K562 (cell line): ENCODE data around the gene IRAK4. TPM values are rescaled to one million over a fixed set of nuclear protein-coding genes. Genes with fewer than 3 reads are reported as not detected.

ENCODE experiments used
- DACH1 ChIP-seq: fragments of 450-650 bp; IDR thresholded peaks from 2 replicates; pipeline ENCODE4 v1.6.1; 2018; ENCODE audit not compliant: partially characterized antibody
- ETS1 ChIP-seq: conservative IDR thresholded peaks from 2 replicates; pipeline ENCODE4 v1.6.1; 2011; ENCODE audit warnings: low read depth, mild to moderate bottlenecking, low read length; ENCODE audit not compliant: control insufficient read depth
- KAT8 ChIP-seq: fragments of 450-650 bp; IDR thresholded peaks from 2 replicates; pipeline ENCODE4 v1.6.1; 2016; ENCODE audit warnings: low read depth, mild to moderate bottlenecking
- L3MBTL2 ChIP-seq: fragments of 450-650 bp; IDR thresholded peaks from 2 replicates; pipeline ENCODE4 v1.6.1; 2016; ENCODE audit warnings: mild to moderate bottlenecking, moderate library complexity
- NFRKB ChIP-seq: fragments of 450-650 bp; IDR thresholded peaks from 2 replicates; pipeline ENCODE4 v1.6.1; 2016; ENCODE audit warnings: low read depth
- PRPF4 ChIP-seq: fragments of 200-400 bp; formaldehyde crosslinking; IDR thresholded peaks from one replicate; pipeline ENCODE4 v1.6.1; 2017; ENCODE audit warnings: low read length, low read depth, mild to moderate bottlenecking; ENCODE audit not compliant: insufficient read depth, poor library complexity, severe bottlenecking
- SAP30 ChIP-seq: fragments of 200-600 bp; sonication (generic); IDR thresholded peaks from 2 replicates; pipeline ENCODE4 v1.6.1; 2012; ENCODE audit warnings: borderline replicate concordance, low read depth, mild to moderate bottlenecking, moderate library complexity, low read length, control low read depth, inconsistent platforms; ENCODE audit not compliant: insufficient read depth, poor library complexity, severe bottlenecking
- TOE1 ChIP-seq, 2 experiments: fragments of 450-650 bp in 1 of 2; sonication (generic) in 1 of 2; formaldehyde crosslinking in 1 of 2; IDR thresholded peaks; 2 replicates each; pipeline versions ENCODE4 v1.7.1 to v1.8.0; 2016 to 2022; ENCODE audit warnings: borderline replicate concordance in 2 of 2, mild to moderate bottlenecking in 2 of 2, antibody characterized with exemption in 1 of 2, inconsistent platforms in 1 of 2, low read depth in 1 of 2, missing genetic modification reagents in 1 of 2, moderate library complexity in 1 of 2
- WHSC1 ChIP-seq: IDR thresholded peaks from one replicate; pipeline ENCODE4 v1.6.1; 2012; ENCODE audit warnings: low read length, control low read depth, inconsistent platforms
- ZBED1 ChIP-seq: IDR thresholded peaks from 2 replicates; pipeline ENCODE4 v1.6.1; 2014
- ZC3H11A ChIP-seq: IDR thresholded peaks from 2 replicates; pipeline ENCODE4 v1.6.1; 2012; ENCODE audit warnings: low read depth, low read length, improper control_type of control experiment
- ZNF133 ChIP-seq: fragments of 250-450 bp; sonication (Bioruptor Pico); IDR thresholded peaks from 2 replicates; pipeline ENCODE4 v1.4.0; 2020; ENCODE audit warnings: mild to moderate bottlenecking
- ZNF232 ChIP-seq: sonication (generic); formaldehyde crosslinking; IDR thresholded peaks from 2 replicates; pipeline ENCODE4 v1.8.0; 2022; ENCODE audit warnings: mild to moderate bottlenecking, missing genetic modification reagents
- ZNF592 ChIP-seq: fragments of 450-650 bp; IDR thresholded peaks from 2 replicates; pipeline ENCODE4 v1.6.1; 2017; ENCODE audit warnings: antibody characterized with exemption, mild to moderate bottlenecking
- ZNF766 ChIP-seq: fragments of 200-800 bp; sonication (Bioruptor generic); conservative IDR thresholded peaks from 2 replicates; pipeline ENCODE4 v1.6.1; 2016; ENCODE audit warnings: missing genetic modification characterization, missing compliant biosample characterization
- ZNF785 ChIP-seq: fragments of 250-450 bp; sonication (Bioruptor Pico); IDR thresholded peaks from 2 replicates; pipeline ENCODE4 v1.4.0; 2020; ENCODE audit warnings: mild to moderate bottlenecking
- polyA plus RNA-seq, 8 experiments: library from polyadenylated mRNA; depleted of rRNA in 4 of 8; stranded (reverse) in 5 of 8; unstranded in 3 of 8; fragments of >200 nt; fragmentation: Nextera tagmentation in 2 of 8; fragmentation: Illumina TruSeq in 1 of 8; extraction: Ambion mirVana in 2 of 8; extraction: Trizol in 1 of 8; gene quantifications; 2 replicates each; pipeline versions ENCODE4 v1.2.1 to v1.2.3, GENCODE V29; 2011 to 2014; ENCODE audit warnings: inconsistent platforms in 1 of 8, missing spikeins in 1 of 8
- total RNA-seq, 7 experiments: library from RNA; depleted of rRNA in 6 of 7; stranded (reverse); fragments of >200 nt in 6 of 7; fragmentation: Illumina TruSeq in 2 of 7; extraction: Trizol in 2 of 7; gene quantifications; 2 replicates each; pipeline versions ENCODE4 v1.2.1 to v1.2.3, GENCODE V29; 2011 to 2021; ENCODE audit warnings: low replicate concordance in 1 of 7
- TF ChIP-seq, protein P1 (sequence below): fragments of 450-650 bp; formaldehyde crosslinking; IDR thresholded peaks from 2 replicates; pipeline ENCODE4 v1.4.0; 2020; ENCODE audit warnings: mild to moderate bottlenecking, moderate library complexity
- TF ChIP-seq, protein P2 (sequence below): fragments of 450-650 bp; IDR thresholded peaks from 2 replicates; pipeline ENCODE4 v1.6.1; 2016; ENCODE audit warnings: antibody characterized with exemption

The IRAK4 gene
- total and polyA plus RNA-seq, 9 of the 15 experiments (the other 6 are each of a cell fraction or from before 2014, with no cell fraction given) = 10.8 to 34.5 (median 16.0) TPM

GRCh38 chr12:43758247-43758727 is 464 bp upstream of the IRAK4 start (continued):
- TF ChIP-seq ZNF766 (CRISPR knock-in tag) (no peak), ZNF592 (0 out of 2 replicates have a peak, but pooled peaks have one; percentile 30), KAT8 (no peak), DACH1 (no peak), ZNF232 (CRISPR knock-in tag) (no peak), ZNF133 (CRISPR knock-in tag) (no peak), L3MBTL2 (peak; percentile 53), TOE1 (IDR thresholded peaks at IDR 0.05; ENCODE audit: borderline replicate concordance) (peak; percentile 50; the same call in 1 of the 2 replicates), TOE1 (CRISPR knock-in tag; IDR thresholded peaks at IDR 0.05; ENCODE audit: borderline replicate concordance, low read depth) (no peak), ZNF785 (CRISPR knock-in tag) (no peak), ZC3H11A (no peak), ZBED1 (no peak), WHSC1 (no peak), PRPF4 (no peak), SAP30 (peak; percentile 46), ETS1 (peak; percentile 63; the same call in 1 of the 2 replicates), NFRKB (0 out of 2 replicates have a peak, but pooled peaks have one; percentile 38)
- TF ChIP-seq, protein P1, sequence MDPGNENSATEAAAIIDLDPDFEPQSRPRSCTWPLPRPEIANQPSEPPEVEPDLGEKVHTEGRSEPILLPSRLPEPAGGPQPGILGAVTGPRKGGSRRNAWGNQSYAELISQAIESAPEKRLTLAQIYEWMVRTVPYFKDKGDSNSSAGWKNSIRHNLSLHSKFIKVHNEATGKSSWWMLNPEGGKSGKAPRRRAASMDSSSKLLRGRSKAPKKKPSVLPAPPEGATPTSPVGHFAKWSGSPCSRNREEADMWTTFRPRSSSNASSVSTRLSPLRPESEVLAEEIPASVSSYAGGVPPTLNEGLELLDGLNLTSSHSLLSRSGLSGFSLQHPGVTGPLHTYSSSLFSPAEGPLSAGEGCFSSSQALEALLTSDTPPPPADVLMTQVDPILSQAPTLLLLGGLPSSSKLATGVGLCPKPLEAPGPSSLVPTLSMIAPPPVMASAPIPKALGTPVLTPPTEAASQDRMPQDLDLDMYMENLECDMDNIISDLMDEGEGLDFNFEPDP (CRISPR knock-in tag) = no peak
- TF ChIP-seq, protein P2, sequence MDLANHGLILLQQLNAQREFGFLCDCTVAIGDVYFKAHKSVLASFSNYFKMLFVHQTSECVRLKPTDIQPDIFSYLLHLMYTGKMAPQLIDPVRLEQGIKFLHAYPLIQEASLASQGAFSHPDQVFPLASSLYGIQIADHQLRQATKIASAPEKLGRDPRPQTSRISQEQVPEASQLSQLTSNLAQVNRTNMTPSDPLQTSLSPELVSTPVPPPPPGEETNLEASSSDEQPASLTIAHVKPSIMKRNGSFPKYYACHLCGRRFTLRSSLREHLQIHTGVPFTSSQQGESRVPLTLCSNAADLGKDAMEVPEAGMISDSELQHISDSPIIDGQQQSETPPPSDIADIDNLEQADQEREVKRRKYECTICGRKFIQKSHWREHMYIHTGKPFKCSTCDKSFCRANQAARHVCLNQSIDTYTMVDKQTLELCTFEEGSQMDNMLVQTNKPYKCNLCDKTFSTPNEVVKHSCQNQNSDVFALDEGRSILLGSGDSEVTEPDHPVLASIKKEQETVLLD = no peak
